Stomach (tissue), 9 donors: ENCODE measurements around the gene SMYD3. TPM values are rescaled to one million over a fixed set of nuclear protein-coding genes. Genes with fewer than 3 reads are reported as not detected.

ENCODE experiments used
- DNase-seq, 2 donors: peaks; one replicate each; pipeline versions ENCODE4 v3.0.0 to v3.0.0-alpha.2; 2013 to 2019
- H3K27ac ChIP-seq, 5 donors: fragments of 200-600 bp in 4 of 5; sonication (generic) in 4 of 5; one replicate each; pipeline ENCODE4 v1.5.1; 2013 to 2019; ENCODE audit warnings: mild to moderate bottlenecking in 1 of 5, moderate library complexity in 1 of 5
- H3K27me3 ChIP-seq, 3 donors: fragments of 200-600 bp; sonication (generic); one replicate each; pipeline ENCODE4 v1.5.1; 2017 to 2019; ENCODE audit warnings: mixed run types in 1 of 3
- H3K36me3 ChIP-seq, 4 donors: fragments of 200-600 bp; sonication (generic); 1 replicate in 3 of 4; 2 replicates in 1 of 4; pipeline ENCODE4 v1.5.1; 2016 to 2019
- H3K4me1 ChIP-seq, 4 donors: fragments of 200-600 bp; sonication (generic); one replicate each; pipeline ENCODE4 v1.5.1; 2016 to 2019
- H3K4me3 ChIP-seq, 4 donors: fragments of 200-600 bp; sonication (generic) in 3 of 4; one replicate each; pipeline ENCODE4 v1.5.1; 2016 to 2019; ENCODE audit warnings: mild to moderate bottlenecking in 1 of 4
- H3K9me3 ChIP-seq, 4 donors: fragments of 200-600 bp; sonication (generic); one replicate each; pipeline ENCODE4 v1.5.1; 2016 to 2019
- EP300 ChIP-seq: sonication (generic); formaldehyde crosslinking; IDR thresholded peaks from one replicate; pipeline ENCODE4 v1.6.1; 2017; ENCODE audit warnings: antibody characterized with exemption
- POLR2A ChIP-seq, 4 donors: fragments of 450-650 bp; IDR thresholded peaks; one replicate each; pipeline ENCODE4 v1.6.1; 2016; ENCODE audit warnings: antibody characterized with exemption in 4 of 4, control low read depth in 2 of 4, mild to moderate bottlenecking in 1 of 4, moderate library complexity in 1 of 4
- POLR2AphosphoS5 ChIP-seq, 3 donors: sonication (generic); formaldehyde crosslinking; IDR thresholded peaks; one replicate each; pipeline ENCODE4 v1.6.1; 2016; ENCODE audit warnings: antibody characterized with exemption in 3 of 3
- WGBS, 5 donors: extraction: QIAGEN DNeasy Blood & Tissue Kit in 3 of 5; methylation state at CpG; one replicate each; pipeline versions ENCODE4 v1.1.5 to v1.1.7; 2013 to 2018; 5-methylcytosine and 5-hydroxymethylcytosine counted together
- intact Hi-C: fragments of 100-400 bp; cut with DNase I; formaldehyde crosslinking; loops from one replicate; pipeline ENCODE4 v1.15.1; 2023; ENCODE audit warnings: low total_unique reads
- polyA plus RNA-seq, 3 donors: library from polyadenylated mRNA; stranded (reverse); fragments of 200-250 nt; gene quantifications; one replicate each; pipeline ENCODE4 v1.2.3, GENCODE V29; 2013
- total RNA-seq, 5 donors: library from RNA; depleted of rRNA; stranded (reverse); fragments of >200 nt; gene quantifications; one replicate each; pipeline versions ENCODE4 v1.1.0 to v1.2.3, GENCODE V29; 2014 to 2016
- TF ChIP-seq, protein P1 (sequence below), 7 experiments: fragments of 450-650 bp in 4 of 7; fragments of 200-600 bp in 3 of 7; sonication (generic) in 3 of 7; IDR thresholded peaks; one replicate each; pipeline ENCODE4 v1.5.1; 2016 to 2019; ENCODE audit warnings: antibody characterized with exemption in 7 of 7, control low read depth in 2 of 7, mild to moderate bottlenecking in 1 of 7
- donor health status: healthy with polysubstance abuse.
- donor health status: Bipolar disorder and iron deficiency.
- donor health status: healthy.

The SMYD3 gene
- total and polyA plus RNA-seq, 8 donors: 6.4 to 196 (median 27.8) TPM

GRCh38 chr1:245921417-245921816 is 585.7 kb downstream of the SMYD3 start:
- intact Hi-C loops: no loop called here
- 74 to 98% (median 94%) methylated on average over 2 of the region's 2 CpGs for WGBS, 5 donors

DNA sequence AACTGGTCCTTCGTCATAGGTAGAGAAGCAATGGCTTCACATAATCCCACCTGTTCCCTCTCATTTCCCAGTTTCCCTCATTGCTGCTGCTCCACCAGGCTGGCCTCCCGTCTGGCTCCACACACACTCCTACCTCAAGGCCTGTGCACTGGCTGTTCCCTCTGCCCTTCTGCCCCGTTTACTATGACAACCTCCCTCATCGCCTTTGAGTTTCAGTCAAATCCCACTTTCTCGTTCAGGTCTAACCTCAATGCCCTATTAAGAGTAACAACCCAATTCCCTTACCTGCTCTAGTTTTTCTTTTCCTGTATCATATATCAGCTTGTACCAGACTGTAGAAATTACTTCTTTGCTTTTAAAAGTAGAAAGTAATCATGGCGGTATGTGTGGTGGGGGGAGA is 589.7 kb downstream of the SMYD3 start:
- peaks cover 0 to 10% (median 3%) of the 10 kb centered on the region in 4 donors for H3K36me3 ChIP-seq
- intact Hi-C loops: no loop called here
- H3K27ac ChIP-seq: no peak overlapping the region
- no peaks in the 10 kb centered on the region for H3K4me1 ChIP-seq
- TF ChIP-seq POLR2A (IDR thresholded peaks at IDR 0.05) (no peak), POLR2AphosphoS5 (IDR thresholded peaks at IDR 0.05) (no peak), EP300 (no peak)
- TF ChIP-seq, protein P1, sequence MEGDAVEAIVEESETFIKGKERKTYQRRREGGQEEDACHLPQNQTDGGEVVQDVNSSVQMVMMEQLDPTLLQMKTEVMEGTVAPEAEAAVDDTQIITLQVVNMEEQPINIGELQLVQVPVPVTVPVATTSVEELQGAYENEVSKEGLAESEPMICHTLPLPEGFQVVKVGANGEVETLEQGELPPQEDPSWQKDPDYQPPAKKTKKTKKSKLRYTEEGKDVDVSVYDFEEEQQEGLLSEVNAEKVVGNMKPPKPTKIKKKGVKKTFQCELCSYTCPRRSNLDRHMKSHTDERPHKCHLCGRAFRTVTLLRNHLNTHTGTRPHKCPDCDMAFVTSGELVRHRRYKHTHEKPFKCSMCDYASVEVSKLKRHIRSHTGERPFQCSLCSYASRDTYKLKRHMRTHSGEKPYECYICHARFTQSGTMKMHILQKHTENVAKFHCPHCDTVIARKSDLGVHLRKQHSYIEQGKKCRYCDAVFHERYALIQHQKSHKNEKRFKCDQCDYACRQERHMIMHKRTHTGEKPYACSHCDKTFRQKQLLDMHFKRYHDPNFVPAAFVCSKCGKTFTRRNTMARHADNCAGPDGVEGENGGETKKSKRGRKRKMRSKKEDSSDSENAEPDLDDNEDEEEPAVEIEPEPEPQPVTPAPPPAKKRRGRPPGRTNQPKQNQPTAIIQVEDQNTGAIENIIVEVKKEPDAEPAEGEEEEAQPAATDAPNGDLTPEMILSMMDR (IDR thresholded peaks at IDR 0.05): no peak
- no peak for DNase-seq
- 82 to 95% (median 83%) methylated on average over 6 of the region's 6 CpGs for WGBS, 5 donors
- no peaks in the 10 kb centered on the region for H3K27me3 ChIP-seq
- no peak overlapping the region for H3K4me3 ChIP-seq
- H3K9me3 ChIP-seq: no peaks in the 10 kb centered on the region

More at GRCh38 chr1:245921417-245921816, 585.7 kb downstream of the SMYD3 start:
- no peak for DNase-seq
- Histone ChIP-seq H3K27me3 (no peaks in the 10 kb centered on the region), H3K27ac (no peak overlapping the region), H3K9me3 (no peaks in the 10 kb centered on the region), H3K4me3 (no peak overlapping the region), H3K4me1 (no peaks in the 10 kb centered on the region), H3K36me3 (no peaks in the 10 kb centered on the region)
- TF ChIP-seq EP300: no peak
- TF ChIP-seq POLR2A (IDR thresholded peaks at IDR 0.05): no peak
- TF ChIP-seq, protein P1 (IDR thresholded peaks at IDR 0.05): no peak
- no peak for TF ChIP-seq POLR2AphosphoS5 (IDR thresholded peaks at IDR 0.05)

GRCh38 chr1:245915841-245916240 is 591.2 kb downstream of the SMYD3 start:
- H3K9me3 ChIP-seq: no peaks in the 10 kb centered on the region
- intact Hi-C loops: no loop called here
- H3K27ac ChIP-seq: no peak overlapping the region
- no peak overlapping the region for H3K4me3 ChIP-seq
- peaks cover 0 to 10% (median 3%) of the 10 kb centered on the region in 4 donors for H3K36me3 ChIP-seq
- DNase-seq: no peak
- H3K4me1 ChIP-seq: no peaks in the 10 kb centered on the region
- no peaks in the 10 kb centered on the region for H3K27me3 ChIP-seq
- no peak for TF ChIP-seq EP300
- TF ChIP-seq POLR2AphosphoS5 (IDR thresholded peaks at IDR 0.05): no peak
- 91 to 95% (median 93%) methylated on average over 2 of the region's 2 CpGs for WGBS, 5 donors

GRCh38 chr1:245915406-245915805 is 591.7 kb downstream of the SMYD3 start:
- 81 to 96% (median 93%) methylated on average over 5 of the region's 5 CpGs for WGBS, 5 donors
- no peak overlapping the region for H3K4me3 ChIP-seq
- intact Hi-C loops: no loop called here
- TF ChIP-seq POLR2A (IDR thresholded peaks at IDR 0.05) (no peak), EP300 (no peak), POLR2AphosphoS5 (IDR thresholded peaks at IDR 0.05) (no peak)
- TF ChIP-seq, protein P1 (IDR thresholded peaks at IDR 0.05): no peak
- H3K36me3 ChIP-seq: peaks cover 0 to 10% (median 3%) of the 10 kb centered on the region in 4 donors
- no peaks in the 10 kb centered on the region for H3K9me3 ChIP-seq
- no peak overlapping the region for H3K27ac ChIP-seq
- no peaks in the 10 kb centered on the region for H3K4me1 ChIP-seq
- no peak for DNase-seq
- H3K27me3 ChIP-seq: no peaks in the 10 kb centered on the region

- Histone ChIP-seq H3K36me3 (peaks cover 0 to 12% (median 2%) of the 10 kb centered on the region in 4 donors), H3K9me3 (no peaks in the 10 kb centered on the region), H3K27me3 (no peaks in the 10 kb centered on the region), H3K4me3 (no peak overlapping the region), H3K4me1 (no peaks in the 10 kb centered on the region), H3K27ac (no peak overlapping the region)
- TF ChIP-seq, protein P1 (IDR thresholded peaks at IDR 0.05): no peak
- TF ChIP-seq POLR2A (IDR thresholded peaks at IDR 0.05) (no peak), EP300 (no peak), POLR2AphosphoS5 (IDR thresholded peaks at IDR 0.05) (no peak)
- intact Hi-C loops: no loop called here
- DNase-seq: no peak
Measured at GRCh38 chr1:245908543-245908942, 598.5 kb downstream of the SMYD3 start.
